A549 (cell line): ENCODE results near the gene PKDCC. TPM values are rescaled to one million over a fixed set of nuclear protein-coding genes. Genes with fewer than 3 reads are reported as not detected.

Experiments used
- ATAC-seq, 2 experiments: fragments of 200-7000 bp in 1 of 2; fragments of >200 bp in 1 of 2; cut with Nextera tagmentation in 1 of 2; cut with Tn5 transposase in 1 of 2; 3 replicates each; pipeline versions ENCODE4 v1.8.0 to v1.9.1; 2018 to 2020; ENCODE audit warnings: mild to moderate bottlenecking in 1 of 2, moderate library complexity in 1 of 2
- CTCF ChIA-PET: fragments of 300-600 bp; sonication (Branson Sonifier 250); formaldehyde crosslinking; extraction: SDS; loops from one replicate; lab custom pipeline; 2021; ENCODE audit warnings: antibody characterized with exemption, inconsistent platforms; lab: Yijun Ruan, JAX
- POLR2A ChIA-PET: fragments of 350-600 bp; formaldehyde crosslinking; extraction: SDS; loops from one replicate; lab custom pipeline; 2021; ENCODE audit warnings: antibody characterized with exemption, inconsistent platforms; lab: Yijun Ruan, JAX
- DNase-seq, 2 experiments: peaks; one replicate each; pipeline versions ENCODE4 v3.0.0 to v3.0.0-alpha.2; 2011 to 2016; ENCODE audit warnings: low read depth in 1 of 2, low spot score in 1 of 2
- FAIRE-seq: peaks from 2 replicates; lab custom pipeline; 2011; peaks lifted over from hg19 to GRCh38; lab: Jason Lieb, UNC
- H3K27ac ChIP-seq, 2 experiments: fragments of >200 bp; sonication (Bioruptor Twin); formaldehyde crosslinking; 3 replicates each; pipeline ENCODE4 v1.5.1; 2016 to 2017
- H3K4me1 ChIP-seq: fragments of >200 bp; sonication (Bioruptor Twin); formaldehyde crosslinking; 3 replicates; pipeline ENCODE4 v1.6.1; 2016
- H3K4me2 ChIP-seq: fragments of >200 bp; sonication (Bioruptor Twin); formaldehyde crosslinking; 3 replicates; pipeline ENCODE4 v1.6.1; 2016
- H3K4me3 ChIP-seq: fragments of >200 bp; sonication (Bioruptor Twin); formaldehyde crosslinking; 3 replicates; pipeline ENCODE4 v1.5.1; 2016
- H3K9me3 ChIP-seq: fragments of >200 bp; sonication (Bioruptor Twin); formaldehyde crosslinking; 3 replicates; pipeline ENCODE4 v1.6.1; 2016
- ATOH8 ChIP-seq: fragments of 250-450 bp; sonication (Bioruptor Pico); IDR thresholded peaks from 2 replicates; pipeline ENCODE4 v1.5.0; 2020; ENCODE audit warnings: low read depth, mild to moderate bottlenecking, moderate library complexity
- CBX8 ChIP-seq: fragments of 200-600 bp; sonication (generic); IDR thresholded peaks from 2 replicates; pipeline ENCODE4 v1.6.1; 2016
- CEBPB ChIP-seq, 2 experiments: fragments of >200 bp in 1 of 2; sonication (Bioruptor Twin) in 1 of 2; formaldehyde crosslinking in 1 of 2; IDR thresholded peaks; 2 replicates each; pipeline ENCODE4 v1.6.1; 2012 to 2016
- CTCF ChIP-seq: fragments of >200 bp; sonication (Bioruptor Twin); formaldehyde crosslinking; IDR thresholded peaks from 3 replicates; pipeline ENCODE4 v1.5.1; 2016
- EHF ChIP-seq: fragments of 250-450 bp; sonication (Bioruptor Pico); IDR thresholded peaks from 2 replicates; pipeline ENCODE4 v1.5.0; 2020; ENCODE audit warnings: mild to moderate bottlenecking
- ELK1 ChIP-seq: fragments of 150-350 bp; IDR thresholded peaks from 2 replicates; pipeline ENCODE4 v1.6.1; 2014; ENCODE audit warnings: low read depth, mild to moderate bottlenecking, low read length
- EP300 ChIP-seq, 2 experiments: fragments of >200 bp; sonication (Bioruptor Twin); formaldehyde crosslinking; IDR thresholded peaks; 2 replicates in 1 of 2; 3 replicates in 1 of 2; pipeline ENCODE4 v1.6.1; 2016 to 2017
- ESRRA ChIP-seq: fragments of 150-350 bp; IDR thresholded peaks from 2 replicates; pipeline ENCODE4 v1.6.1; 2014; ENCODE audit warnings: mild to moderate bottlenecking, low read length, borderline replicate concordance
- FOSB ChIP-seq: fragments of 250-450 bp; sonication (Bioruptor Pico); IDR thresholded peaks from 2 replicates; pipeline ENCODE4 v1.5.0; 2020; ENCODE audit warnings: mild to moderate bottlenecking, moderate library complexity
- FOSL2 ChIP-seq, 2 experiments: fragments of 450-650 bp in 1 of 2; fragments of >200 bp in 1 of 2; sonication (Bioruptor Twin) in 1 of 2; formaldehyde crosslinking; IDR thresholded peaks; 2 replicates each; pipeline versions ENCODE4 v1.5.0 to v1.6.1; 2016 to 2020; ENCODE audit warnings: mild to moderate bottlenecking in 1 of 2, moderate library complexity in 1 of 2
- FOXS1 ChIP-seq: fragments of 250-450 bp; sonication (Bioruptor Pico); IDR thresholded peaks from 2 replicates; pipeline ENCODE4 v1.5.0; 2020; ENCODE audit warnings: mild to moderate bottlenecking, moderate library complexity
- HES2 ChIP-seq: fragments of >200 bp; sonication (Bioruptor Twin); formaldehyde crosslinking; IDR thresholded peaks from 2 replicates; pipeline ENCODE4 v1.6.1; 2016
- HEYL ChIP-seq: fragments of 250-450 bp; sonication (Bioruptor Pico); IDR thresholded peaks from 2 replicates; pipeline ENCODE4 v1.8.0; 2021; ENCODE audit warnings: mild to moderate bottlenecking, moderate library complexity
- HOXB13 ChIP-seq: fragments of 250-450 bp; sonication (Bioruptor Pico); IDR thresholded peaks from 2 replicates; pipeline ENCODE4 v1.5.0; 2020; ENCODE audit warnings: low read depth, mild to moderate bottlenecking, moderate library complexity
- JUN ChIP-seq, 2 experiments: fragments of >200 bp; sonication (Bioruptor Twin); formaldehyde crosslinking; IDR thresholded peaks; 2 replicates in 1 of 2; 3 replicates in 1 of 2; pipeline ENCODE4 v1.6.1; 2016 to 2017
- KDM5A ChIP-seq: fragments of 200-600 bp; sonication (generic); IDR thresholded peaks from 2 replicates; pipeline ENCODE4 v1.6.1; 2016; ENCODE audit warnings: antibody characterized with exemption, mild to moderate bottlenecking
- MAFK ChIP-seq: fragments of 450-650 bp; IDR thresholded peaks from 2 replicates; pipeline ENCODE4 v1.6.1; 2014; ENCODE audit not compliant: partially characterized antibody
- MAX ChIP-seq: IDR thresholded peaks from 2 replicates; pipeline ENCODE4 v1.6.1; 2012
- MYC ChIP-seq: IDR thresholded peaks from 2 replicates; pipeline ENCODE4 v1.6.1; 2012; ENCODE audit warnings: mild to moderate bottlenecking, inconsistent platforms, low read length, improper control_type of control experiment, borderline replicate concordance
- PHF8 ChIP-seq: fragments of 200-600 bp; sonication (generic); IDR thresholded peaks from 2 replicates; pipeline ENCODE4 v1.6.1; 2016; ENCODE audit warnings: low read depth, mild to moderate bottlenecking, antibody characterized with exemption, moderate library complexity, borderline replicate concordance
- POLR2AphosphoS2 ChIP-seq: conservative IDR thresholded peaks from 2 replicates; pipeline ENCODE4 v1.6.1; 2012; ENCODE audit warnings: low read length, improper control_type of control experiment, inconsistent platforms
- SREBF2 ChIP-seq: fragments of 450-650 bp; IDR thresholded peaks from 2 replicates; pipeline ENCODE4 v1.6.1; 2014; ENCODE audit warnings: mild to moderate bottlenecking, moderate library complexity
- TFCP2L1 ChIP-seq: fragments of 250-450 bp; sonication (Bioruptor Pico); IDR thresholded peaks from 2 replicates; pipeline ENCODE4 v1.5.0; 2021; ENCODE audit warnings: mild to moderate bottlenecking
- TP53 ChIP-seq: fragments of 250-450 bp; sonication (Bioruptor Pico); IDR thresholded peaks from 2 replicates; pipeline ENCODE4 v1.5.0; 2021; ENCODE audit warnings: mild to moderate bottlenecking, moderate library complexity
- ZFP36 ChIP-seq: fragments of 450-650 bp; IDR thresholded peaks from 2 replicates; pipeline ENCODE4 v1.6.1; 2014; ENCODE audit warnings: borderline replicate concordance; ENCODE audit not compliant: partially characterized antibody
- ZSCAN20 ChIP-seq: fragments of 250-450 bp; sonication (Bioruptor Pico); IDR thresholded peaks from 2 replicates; pipeline ENCODE4 v1.8.0; 2022; ENCODE audit warnings: mild to moderate bottlenecking, moderate library complexity
- WGBS: methylation state at CpG from one replicate; pipeline ENCODE4 v1.1.6; 2017; ENCODE audit errors: missing lambda C conversion rate; 5-methylcytosine and 5-hydroxymethylcytosine counted together
- polyA plus RNA-seq, 4 experiments: library from polyadenylated mRNA; depleted of rRNA in 3 of 4; stranded (reverse); fragments of >200 nt; fragmentation: RNase III in 1 of 4; extraction: RNeasy Plus Mini Kit Qiagen cat#74134 plus additional on column Dnase treatment in 1 of 4; gene quantifications; 2 replicates in 3 of 4; 3 replicates in 1 of 4; pipeline ENCODE4 v1.2.3, GENCODE V29; 2011 to 2017

Gene PKDCC
- polyA plus RNA-seq, 2 of the 4 experiments (the other 2 are of a cell fraction): 30.0 to 64.5 TPM

GRCh38 chr2:42092084-42092996 is 44.5 kb downstream of the PKDCC start:
- FAIRE-seq (no peak), DNase-seq (peak in 1 of 2 experiments; percentile 75), ATAC-seq (peak; percentile 41 to 70; a peak in 4 of 6 replicates)
- ChIA-PET POLR2A (no interaction called here), CTCF (interaction anchor here (0.6 to 16.8 kb wide), 12 partner anchors 10 to 444 kb away, joined by 3 to 761 read pairs (median 4); no protein-coding TSS in a partner anchor)
- WGBS: 21% methylated on average over 7 of the region's 7 CpGs
- Histone ChIP-seq H3K4me2 (peak overlapping the region; percentile 41), H3K4me1 (peaks cover 34% of the 10 kb centered on the region), H3K4me3 (no peak overlapping the region), H3K9me3 (no peaks in the 10 kb centered on the region), H3K27ac (peak overlapping the region; percentile 56 to 63)
- peak; percentile 41; the same call in 1 of the 2 replicates for TF ChIP-seq MAX
- no peak for TF ChIP-seq KDM5A

- CTCF ChIA-PET: interaction anchor here (0.8 to 8.3 kb wide), 18 partner anchors 9 to 249 kb away, joined by 3 to 133 read pairs (median 23); no protein-coding TSS in a partner anchor
- no peak for FAIRE-seq
Observed at GRCh38 chr2:42094114-42094513, 46.3 kb downstream of the PKDCC start.

GRCh38 chr2:42095923-42096408 is 48.1 kb downstream of the PKDCC start:
- WGBS: 33% methylated on average over 2 of the region's 2 CpGs
- peak overlapping the region; percentile 8 to 70; a peak in 3 of 6 replicates for H3K27ac ChIP-seq
- TF ChIP-seq ZFP36 (no peak), HEYL (CRISPR knock-in tag) (no peak), ELK1 (no peak), HES2 (no peak), TP53 (CRISPR knock-in tag) (no peak), ESRRA (no peak), CBX8 (no peak), TFCP2L1 (CRISPR knock-in tag) (no peak), SREBF2 (no peak), FOSL2 (IDR thresholded peaks at IDR 0.05) (no peak), FOSL2 (CRISPR knock-in tag; IDR thresholded peaks at IDR 0.05) (no peak), EP300 (IDR thresholded peaks at IDR 0.05) (no peak), EHF (CRISPR knock-in tag) (no peak), KDM5A (0 out of 2 replicates have a peak, but pooled peaks have one; percentile 35), MAFK (no peak), HOXB13 (CRISPR knock-in tag) (no peak), FOXS1 (no peak), POLR2AphosphoS2 (no peak), FOSB (CRISPR knock-in tag) (no peak), ZSCAN20 (CRISPR knock-in tag) (no peak)

More at GRCh38 chr2:42094114-42094513, 46.3 kb downstream of the PKDCC start:
- no peak overlapping the region for H3K4me3 ChIP-seq
- ATAC-seq: no peak
- DNase-seq: no peak
- TF ChIP-seq CEBPB (IDR thresholded peaks at IDR 0.05): no peak
- no peak for TF ChIP-seq CTCF
- TF ChIP-seq JUN (IDR thresholded peaks at IDR 0.05): no peak
- TF ChIP-seq HEYL (CRISPR knock-in tag): no peak
- TF ChIP-seq PHF8: no peak
- no peak for TF ChIP-seq FOSB (CRISPR knock-in tag)
- TF ChIP-seq MYC: no peak
- TF ChIP-seq SREBF2: no peak
- TF ChIP-seq ATOH8 (CRISPR knock-in tag): no peak
- H3K27ac ChIP-seq: no peak overlapping the region
- no peak overlapping the region for H3K4me2 ChIP-seq
- POLR2A ChIA-PET: no interaction called here
- H3K4me1 ChIP-seq: peaks cover 31% of the 10 kb centered on the region
- no peaks in the 10 kb centered on the region for H3K9me3 ChIP-seq

More at GRCh38 chr2:42095923-42096408, 48.1 kb downstream of the PKDCC start:
- H3K4me2 ChIP-seq: no peak overlapping the region
- ChIA-PET POLR2A (no interaction called here), CTCF (interaction anchor here (0.7 to 8.3 kb wide), 65 partner anchors 10 to 567 kb away, joined by 3 to 133 read pairs (median 5); partner anchors contain the start of gene COX7A2L)
- H3K4me1 ChIP-seq: peaks cover 31% of the 10 kb centered on the region
- DNase-seq (peak; percentile 49 to 84), FAIRE-seq (peak; percentile 94), ATAC-seq (peak; percentile 67 to 76; a peak in 5 of 6 replicates)
- H3K4me3 ChIP-seq: no peak overlapping the region
- H3K9me3 ChIP-seq: 0 out of 3 replicates have a peak, but pooled peaks cover 5% of the 10 kb centered on the region
